DMS53 treated with DMSO at 0.1 percent for 48 hours (cell line): ENCODE data around the gene TRIM58.

ENCODE experiments used
- DNase-seq: peaks from one replicate; lab custom pipeline; 2025; ENCODE audit not compliant: unreplicated experiment; lab: John Stamatoyannopoulos, UW

The TRIM58 gene, protein sequence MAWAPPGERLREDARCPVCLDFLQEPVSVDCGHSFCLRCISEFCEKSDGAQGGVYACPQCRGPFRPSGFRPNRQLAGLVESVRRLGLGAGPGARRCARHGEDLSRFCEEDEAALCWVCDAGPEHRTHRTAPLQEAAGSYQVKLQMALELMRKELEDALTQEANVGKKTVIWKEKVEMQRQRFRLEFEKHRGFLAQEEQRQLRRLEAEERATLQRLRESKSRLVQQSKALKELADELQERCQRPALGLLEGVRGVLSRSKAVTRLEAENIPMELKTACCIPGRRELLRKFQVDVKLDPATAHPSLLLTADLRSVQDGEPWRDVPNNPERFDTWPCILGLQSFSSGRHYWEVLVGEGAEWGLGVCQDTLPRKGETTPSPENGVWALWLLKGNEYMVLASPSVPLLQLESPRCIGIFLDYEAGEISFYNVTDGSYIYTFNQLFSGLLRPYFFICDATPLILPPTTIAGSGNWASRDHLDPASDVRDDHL

DNA sequence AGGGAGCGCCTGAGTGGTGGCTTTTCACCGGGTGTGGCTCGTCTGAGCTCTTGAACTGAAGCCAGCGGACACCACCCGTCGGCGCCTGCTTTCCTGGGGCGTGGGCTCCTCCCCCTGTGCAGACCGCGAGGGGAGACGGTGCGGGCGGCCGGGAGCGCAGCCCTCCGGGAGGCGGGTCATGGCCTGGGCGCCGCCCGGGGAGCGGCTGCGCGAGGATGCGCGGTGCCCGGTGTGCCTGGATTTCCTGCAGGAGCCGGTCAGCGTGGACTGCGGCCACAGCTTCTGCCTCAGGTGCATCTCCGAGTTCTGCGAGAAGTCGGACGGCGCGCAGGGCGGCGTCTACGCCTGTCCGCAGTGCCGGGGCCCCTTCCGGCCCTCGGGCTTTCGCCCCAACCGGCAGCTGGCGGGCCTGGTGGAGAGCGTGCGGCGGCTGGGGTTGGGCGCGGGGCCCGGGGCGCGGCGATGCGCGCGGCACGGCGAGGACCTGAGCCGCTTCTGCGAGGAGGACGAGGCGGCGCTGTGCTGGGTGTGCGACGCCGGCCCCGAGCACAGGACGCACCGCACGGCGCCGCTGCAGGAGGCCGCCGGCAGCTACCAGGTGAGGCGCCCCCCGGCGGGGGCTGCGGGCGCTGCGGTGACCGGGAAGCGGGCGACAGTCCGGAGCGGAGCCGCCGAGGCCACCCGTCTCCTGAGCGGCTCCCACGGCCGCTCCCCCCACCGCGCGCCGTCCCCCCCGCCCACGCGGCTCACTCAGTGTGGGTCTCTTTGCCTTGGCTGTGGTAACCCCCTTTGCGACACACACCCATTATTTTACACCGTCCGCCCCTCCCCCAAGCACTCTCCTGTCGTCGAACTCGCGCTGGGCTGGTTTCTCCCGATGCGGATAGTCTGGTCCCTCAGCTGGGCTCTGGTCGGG is at the start of gene TRIM58:
TSS of gene TRIM58 (plus strand) at position 119 of the 916 bp plus-strand sequence. CDS start at position 179, 60 bp downstream.
- DNase-seq = peak; percentile 49

DNA sequence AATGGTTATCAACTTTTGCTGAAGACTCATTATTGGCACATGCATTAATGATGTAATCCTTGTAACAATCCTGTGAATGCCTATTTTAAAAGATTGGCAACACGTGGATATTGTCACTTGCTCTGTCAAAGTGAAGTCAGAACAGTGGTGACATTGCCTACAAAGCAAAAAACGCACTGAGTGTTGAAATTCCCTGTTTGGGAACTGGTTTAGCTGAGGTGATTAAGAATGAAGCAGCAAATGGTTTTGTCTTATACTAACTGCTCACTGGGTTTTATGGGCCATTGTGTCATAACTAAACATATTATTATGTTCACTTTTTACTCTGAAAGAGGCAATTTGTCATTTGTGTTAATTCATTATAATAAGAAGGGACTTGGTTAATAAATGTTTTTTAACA is 44.4 kb upstream of the TRIM58 start:
- DNase-seq = no peak

DNA sequence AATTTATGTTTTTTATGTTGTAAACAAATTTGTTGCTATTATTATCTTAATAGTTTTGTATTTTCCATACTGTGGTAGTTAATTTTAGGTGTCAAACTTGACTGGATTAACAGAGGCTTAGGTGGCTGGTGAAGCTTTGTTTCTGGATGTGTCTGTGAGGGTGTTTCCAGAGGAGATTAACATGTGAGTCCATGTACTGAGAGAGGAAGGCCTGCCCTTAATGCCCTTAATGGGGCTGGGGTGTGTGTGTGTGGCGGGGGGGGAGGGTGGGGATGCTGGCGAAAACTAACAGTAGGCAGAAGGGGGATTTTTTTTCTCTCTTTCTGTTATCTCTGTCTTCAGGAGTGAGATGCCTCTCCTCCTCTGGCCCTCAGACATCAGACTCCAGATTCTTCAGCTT is 34.9 kb upstream of the TRIM58 start:
- DNase-seq = no peak

DNA sequence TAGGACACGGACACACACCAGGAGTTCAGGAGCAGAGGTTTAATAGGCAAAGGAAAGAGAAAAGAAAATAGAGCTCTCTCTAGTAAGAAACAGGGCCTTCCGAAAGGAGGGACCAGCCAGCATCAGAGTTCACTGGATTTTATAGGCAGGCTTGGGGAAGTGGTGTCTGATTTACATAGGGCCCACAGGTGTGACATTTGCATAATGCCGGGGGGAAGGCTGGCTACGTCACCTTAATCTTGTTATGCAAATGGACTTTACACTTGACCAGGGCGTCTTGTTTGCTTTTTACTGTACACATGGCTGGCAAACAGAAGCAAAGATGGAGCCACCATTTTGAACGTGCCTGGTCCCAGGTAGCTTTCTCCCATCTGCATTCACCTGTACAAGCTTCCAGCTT is 33.0 kb upstream of the TRIM58 start, which contains the start of gene OR14A16:
TSS of gene OR14A16 (minus strand) at position 97 of the 400 bp plus-strand sequence. CDS start 8,390 bp downstream, outside the sequence.
- peak; percentile 34 for DNase-seq

DNA sequence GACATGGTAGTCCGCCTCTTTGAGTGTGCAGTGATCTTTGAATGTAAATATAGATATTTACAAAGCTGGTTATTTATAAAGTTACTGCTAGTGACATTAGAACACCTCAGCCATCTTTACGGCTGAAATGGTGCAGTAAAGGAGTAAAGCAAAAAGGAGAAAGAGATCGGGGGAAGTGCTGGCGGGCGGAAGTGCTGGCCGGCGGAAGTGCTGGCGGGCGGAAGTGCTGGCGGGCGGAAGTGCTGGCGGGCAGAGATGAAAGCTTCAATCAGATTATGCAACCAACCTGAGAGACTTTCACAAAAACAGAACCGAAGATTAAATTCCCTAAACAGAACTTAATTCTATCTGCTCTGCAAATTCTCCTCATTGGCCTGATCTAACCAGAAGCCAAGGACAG is 31.6 kb upstream of the TRIM58 start:
- DNase-seq = no peak

DNA sequence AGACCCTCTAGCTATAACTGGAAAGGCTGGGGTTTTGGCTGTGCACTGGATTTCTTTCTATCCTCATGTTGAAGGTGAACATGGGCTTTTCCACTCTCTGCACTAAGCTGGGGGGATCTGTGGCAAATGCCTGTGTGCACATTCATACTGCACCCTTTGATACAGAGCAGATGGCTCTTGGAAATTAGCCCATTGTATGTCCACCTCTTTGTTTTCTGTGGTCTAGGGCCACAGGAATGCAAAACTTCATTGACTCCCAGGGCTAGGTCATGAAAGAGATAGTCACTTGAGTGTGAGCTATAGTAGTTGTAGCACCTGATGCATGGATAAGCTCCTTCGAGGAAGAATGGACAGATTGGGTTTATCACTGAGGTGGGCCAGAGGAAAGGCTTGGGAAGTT is 27.3 kb upstream of the TRIM58 start:
- no peak for DNase-seq

DNA sequence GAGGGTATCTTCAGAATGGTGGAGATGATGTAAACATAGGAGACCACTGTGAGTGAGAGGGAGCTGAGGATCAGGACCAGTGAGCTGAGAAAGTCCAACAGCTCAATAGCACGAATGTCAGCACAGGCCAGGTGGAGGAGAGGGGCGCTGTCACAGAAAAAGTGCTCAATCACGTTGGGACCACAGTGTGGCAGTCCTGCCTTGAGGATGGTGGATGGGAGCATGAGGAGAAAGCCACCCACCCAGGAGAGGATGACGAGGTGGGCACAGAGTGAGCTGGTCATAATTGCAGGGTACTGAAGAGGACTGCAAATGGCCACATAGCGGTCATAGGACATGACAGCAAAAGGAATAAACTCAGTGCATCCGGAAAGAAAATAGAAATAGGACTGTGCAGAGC is 23.4 kb upstream of the TRIM58 start:
- DNase-seq = no peak

DNA sequence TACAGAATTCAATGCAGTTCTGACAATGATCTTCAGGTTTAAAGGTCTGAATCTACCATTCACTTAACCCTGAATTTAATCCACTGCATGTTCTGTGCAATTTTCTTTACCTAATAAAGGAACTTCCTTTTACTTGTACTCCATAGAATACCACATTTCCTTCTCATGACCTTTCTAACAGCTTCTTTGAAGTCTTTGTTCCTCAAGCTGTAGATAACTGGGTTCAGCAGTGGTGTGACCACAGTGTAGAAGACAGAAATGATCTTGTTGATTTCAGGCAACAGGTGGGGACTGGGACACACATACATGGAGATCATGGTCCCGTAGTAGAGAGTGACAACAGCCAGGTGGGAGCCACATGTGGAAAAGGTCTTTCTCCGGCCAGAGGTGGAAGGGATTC is 16.2 kb upstream of the TRIM58 start:
- DNase-seq = no peak

DNA sequence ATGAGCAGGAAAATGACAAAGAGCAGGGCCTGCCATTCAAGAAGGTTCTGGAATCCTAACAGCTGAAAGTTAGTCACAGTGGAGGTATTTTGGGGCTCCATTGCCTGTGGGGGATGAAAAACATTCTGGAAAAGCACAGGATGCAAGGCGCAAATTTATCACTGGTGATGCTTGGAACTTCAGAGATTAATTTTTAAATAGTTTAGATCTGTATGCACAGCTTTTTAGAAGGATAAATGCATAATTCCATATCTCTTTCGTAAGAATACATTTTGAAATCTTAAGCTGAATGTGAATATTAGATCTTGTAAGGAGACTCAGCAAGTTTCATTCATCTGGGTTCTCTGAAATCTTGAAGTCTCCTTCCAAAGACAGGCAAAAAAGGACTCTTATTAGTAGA is 15.2 kb upstream of the TRIM58 start, which contains the start of gene OR11L1:
TSS of gene OR11L1 (minus strand) at position 101 of the 400 bp plus-strand sequence. CDS start at position 101, 0 bp downstream.
- DNase-seq = no peak

DNA sequence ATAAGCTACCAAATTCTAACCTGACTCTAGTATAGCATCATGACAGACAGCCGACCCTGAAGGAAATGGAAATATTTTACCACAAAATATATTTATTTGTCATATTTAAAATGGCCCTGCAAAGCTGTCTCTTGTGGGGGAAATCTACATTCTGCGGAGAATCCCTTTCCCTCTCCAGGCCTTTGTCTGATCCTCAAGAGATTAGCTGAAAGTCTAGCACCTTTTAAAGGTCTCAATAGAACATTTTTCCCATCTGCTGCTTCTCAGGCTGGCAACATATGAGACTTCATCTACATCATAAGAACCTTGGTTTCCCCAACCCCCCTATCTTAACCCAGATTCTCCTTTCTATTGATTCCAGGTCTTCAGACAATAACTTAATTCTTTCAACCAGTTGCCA is 13.6 kb upstream of the TRIM58 start:
- no peak for DNase-seq

DNA sequence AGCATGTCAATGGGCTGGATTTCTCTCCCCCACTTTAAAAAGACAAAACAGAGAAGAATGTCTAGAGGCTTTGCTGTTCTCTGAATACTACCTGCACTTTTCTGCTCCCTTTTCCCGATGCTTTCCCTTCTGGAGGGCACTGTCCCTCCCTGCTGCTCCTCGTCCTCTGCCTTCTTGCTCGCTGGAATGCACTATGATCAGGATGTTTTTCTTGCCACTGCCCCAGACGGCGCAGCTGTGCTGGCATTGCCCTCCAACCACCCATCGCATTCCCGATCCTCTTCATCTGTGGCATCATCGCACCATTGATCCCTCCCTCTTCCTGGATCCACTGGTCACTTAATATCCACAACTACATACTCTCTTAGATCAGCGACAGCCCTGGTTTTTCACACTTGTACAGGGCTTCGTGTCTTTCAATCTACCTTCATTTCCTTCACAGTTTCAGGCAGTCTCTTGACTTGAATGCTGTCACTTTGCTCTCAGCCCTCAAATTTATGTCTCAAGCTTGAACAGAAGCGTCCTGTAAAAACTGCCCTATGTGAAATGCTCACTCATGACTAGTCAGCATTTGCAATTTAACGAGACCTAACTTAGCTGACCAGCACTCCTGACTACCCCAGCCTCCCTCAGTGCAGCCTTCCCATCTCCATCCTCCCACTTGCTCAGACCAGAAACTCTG is 11.8 kb upstream of the TRIM58 start:
- DNase-seq = no peak

DNA sequence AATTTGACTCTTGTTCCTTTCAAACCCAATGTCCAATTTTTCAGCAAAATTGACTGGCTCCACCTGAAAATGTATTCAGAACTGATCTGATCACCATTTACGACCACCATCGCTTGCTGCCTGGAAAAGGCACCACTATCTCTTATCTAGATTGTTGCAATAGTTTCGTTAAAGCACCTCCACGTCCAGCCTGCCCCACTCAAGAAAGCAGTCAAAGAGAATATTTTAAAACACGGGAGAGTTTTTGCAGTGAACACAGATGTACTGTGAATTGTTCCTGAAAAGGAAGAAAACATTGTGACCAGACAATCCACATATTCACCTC is 11.3 kb upstream of the TRIM58 start:
- DNase-seq = no peak

DNA sequence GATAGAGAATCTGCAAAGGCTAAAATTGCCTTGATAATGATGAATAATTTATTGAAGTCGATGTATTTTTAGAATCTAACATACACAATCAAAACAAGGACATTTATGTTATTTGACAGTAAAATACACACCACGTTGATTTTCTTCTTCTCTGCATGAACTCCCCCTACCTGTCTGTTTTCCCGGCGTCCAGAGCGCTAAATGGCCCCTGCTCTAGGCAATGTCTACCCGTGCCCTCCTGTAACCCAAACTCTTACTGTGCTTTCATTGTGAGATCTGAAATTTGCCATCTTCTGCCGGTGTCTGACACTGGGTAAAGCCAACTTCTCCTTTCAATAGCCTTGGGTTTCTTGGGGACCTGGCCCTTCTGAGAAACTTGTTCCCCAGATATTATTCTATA is 8.6 kb upstream of the TRIM58 start:
- DNase-seq = no peak

DNA sequence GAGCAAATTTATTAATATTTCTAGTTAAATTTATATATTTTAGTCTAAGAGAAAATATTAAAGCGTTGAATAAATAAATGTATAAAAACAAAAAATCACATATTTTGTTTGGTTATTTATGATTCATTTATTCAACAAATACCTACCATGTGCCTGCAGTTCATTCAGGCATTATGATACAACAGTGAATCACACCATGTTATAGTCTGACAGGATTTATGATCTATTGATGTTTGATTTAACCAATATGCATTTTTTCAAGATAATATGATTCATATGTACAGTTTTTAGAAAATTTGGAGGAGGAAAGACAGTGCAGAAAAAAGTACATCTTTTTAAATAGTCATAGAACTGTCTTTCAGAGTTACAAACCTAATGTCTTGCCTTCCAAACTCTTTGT is 7.4 kb upstream of the TRIM58 start:
- DNase-seq = no peak

DNA sequence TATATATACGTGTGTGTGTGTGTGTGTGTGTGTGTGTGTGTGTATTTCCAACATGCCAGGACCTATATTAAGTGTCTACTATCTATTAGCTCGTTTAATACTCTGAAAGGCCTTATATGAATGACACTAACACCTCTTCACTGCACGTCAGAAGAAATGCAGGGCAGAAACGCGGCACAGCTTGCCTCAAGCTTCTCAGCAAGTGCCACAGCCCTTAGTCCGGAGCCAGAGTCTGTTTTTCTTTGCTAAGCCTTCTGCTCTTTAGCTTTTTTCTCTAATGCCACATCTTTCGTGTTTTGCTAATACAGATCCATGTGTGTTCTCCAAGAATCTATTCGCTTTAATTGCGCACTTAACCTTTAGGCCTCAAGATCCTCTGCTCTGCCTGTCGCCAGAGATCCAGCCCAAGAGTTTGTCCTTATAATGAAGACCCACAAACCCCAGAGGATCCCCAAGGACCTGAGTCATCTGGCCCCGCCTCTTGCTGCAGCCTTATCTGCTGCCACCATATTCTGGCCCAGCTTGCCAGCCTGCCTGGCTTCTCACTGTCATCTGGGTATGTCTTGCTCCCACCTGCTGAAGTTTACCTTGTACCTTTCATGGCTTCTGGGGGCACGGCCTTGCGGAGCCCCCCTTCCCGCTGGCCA is 2.0 kb upstream of the TRIM58 start:
- no peak for DNase-seq

DNA sequence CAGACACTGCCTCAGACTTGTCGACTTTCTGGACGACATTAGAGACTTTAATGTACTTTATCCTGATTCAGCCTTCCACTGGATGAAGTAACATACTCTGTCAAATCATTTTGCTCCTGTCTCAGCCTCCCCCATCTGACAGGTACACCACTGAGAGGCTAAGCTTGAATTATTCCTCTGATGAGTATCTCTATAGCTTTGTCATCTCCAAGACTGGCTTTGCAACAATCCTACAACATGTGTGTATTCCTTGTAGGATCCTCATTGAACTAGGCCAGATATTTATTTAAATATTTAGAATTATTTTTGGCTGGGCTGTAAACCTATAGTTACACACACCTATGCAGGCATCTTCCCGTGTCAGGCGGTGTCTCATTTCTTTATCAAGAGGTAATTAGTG is 1.1 kb upstream of the TRIM58 start:
- no peak for DNase-seq

DNA sequence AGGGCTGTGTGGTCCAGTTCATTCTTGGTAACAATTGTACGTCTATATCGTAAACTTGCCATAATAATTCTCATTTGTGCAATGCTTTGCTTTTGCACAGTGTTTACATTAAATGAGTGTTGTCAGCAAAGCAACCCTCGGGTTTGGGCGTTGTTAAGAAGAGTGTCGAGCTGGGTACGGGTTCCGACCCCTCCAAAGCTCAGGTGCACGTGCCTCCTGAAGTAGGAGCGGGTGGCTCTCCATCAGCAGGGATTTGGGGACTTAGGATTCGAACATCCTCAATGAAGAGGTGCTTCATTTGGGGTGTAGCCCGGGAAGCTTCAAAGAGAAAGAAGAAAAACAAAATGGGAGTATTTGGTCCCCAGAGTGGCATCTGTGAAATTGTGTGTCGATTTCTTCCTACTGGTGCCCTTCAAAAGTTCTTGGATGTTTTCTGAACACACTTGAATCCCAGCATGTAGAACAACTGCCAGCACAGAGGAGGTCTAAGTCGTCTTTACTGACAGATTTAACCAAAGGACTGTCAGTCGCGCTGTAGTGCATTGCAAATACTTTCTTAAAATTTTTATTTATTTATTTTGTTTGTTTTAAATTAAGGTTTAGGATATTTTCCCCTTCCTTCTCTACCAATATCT is 1.1 kb downstream of the TRIM58 start:
- no peak for DNase-seq

DNA sequence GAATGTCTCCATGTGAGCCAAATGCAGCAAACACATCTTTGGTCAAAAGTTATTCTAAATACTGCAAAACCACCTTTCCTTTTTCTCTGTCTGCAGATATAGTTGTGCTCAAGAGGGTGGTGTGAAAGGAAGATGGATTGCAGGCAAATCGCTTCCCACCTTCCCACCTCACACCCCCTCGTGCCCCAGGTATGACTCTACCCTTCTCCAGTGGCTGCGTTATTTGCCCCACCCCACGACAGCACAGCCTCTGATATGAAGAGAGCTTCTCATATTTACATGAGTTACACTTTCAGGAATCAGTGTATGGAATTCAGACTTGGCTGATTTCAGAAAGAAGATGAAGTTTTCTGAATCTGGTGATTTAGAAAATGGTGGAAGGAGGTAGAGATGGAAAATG is 5.8 kb downstream of the TRIM58 start:
- no peak for DNase-seq

DNA sequence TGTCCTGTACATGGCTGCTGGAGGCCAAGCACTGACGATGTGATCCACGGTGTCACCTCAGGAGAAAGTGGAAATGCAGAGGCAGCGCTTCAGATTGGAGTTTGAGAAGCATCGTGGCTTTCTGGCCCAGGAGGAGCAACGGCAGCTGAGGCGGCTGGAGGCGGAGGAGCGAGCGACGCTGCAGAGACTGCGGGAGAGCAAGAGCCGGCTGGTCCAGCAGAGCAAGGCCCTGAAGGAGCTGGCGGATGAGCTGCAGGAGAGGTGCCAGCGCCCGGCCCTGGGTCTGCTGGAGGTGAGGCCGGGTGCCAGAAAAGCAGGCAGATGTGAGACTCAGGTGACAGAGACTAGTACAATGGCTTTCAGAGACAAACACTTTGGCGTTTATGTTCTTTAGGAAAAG is 7.7 kb downstream of the TRIM58 start:
- DNase-seq = no peak

DNA sequence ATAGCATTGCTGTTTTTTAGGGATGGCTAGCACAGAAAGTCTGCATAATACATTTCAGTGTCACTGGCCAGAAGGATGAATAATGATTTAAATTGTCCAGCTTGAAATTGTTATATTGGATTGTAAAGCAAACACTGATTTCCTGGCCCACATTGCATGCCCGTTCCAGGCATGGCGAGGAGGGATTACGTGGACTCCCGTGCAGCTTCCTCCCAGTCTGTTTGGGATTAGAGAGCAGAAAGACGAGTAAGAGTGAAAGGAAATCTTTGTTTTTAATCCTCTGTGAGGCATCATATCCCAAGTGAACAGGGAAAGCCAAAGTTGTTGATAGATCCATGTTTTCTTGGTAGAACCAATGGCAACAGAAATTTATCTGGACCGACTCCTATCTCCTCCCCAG is 8.4 kb downstream of the TRIM58 start:
- no peak for DNase-seq
